HG03139 (cell line): ENCODE data around the gene MRPL27.

Experiments
- ATAC-seq: cut with Tn5 transposase; IDR thresholded peaks from one replicate; pipeline ENCODE4 v1.9.1; 2021; ENCODE audit not compliant: unreplicated experiment

Gene MRPL27

GRCh38 chr17:50361561-50362480 is 11.2 kb downstream of the MRPL27 start:
- no peak for ATAC-seq

GRCh38 chr17:50360486-50361115 is 12.4 kb downstream of the MRPL27 start:
- ATAC-seq, result no peak

GRCh38 chr17:50359998-50360461 is 13.0 kb downstream of the MRPL27 start:
- no peak for ATAC-seq

- ATAC-seq, result no peak
Measured at GRCh38 chr17:50359005-50359699, 13.8 kb downstream of the MRPL27 start.

- no peak for ATAC-seq
Measured at GRCh38 chr17:50358177-50358576, 14.8 kb downstream of the MRPL27 start.

- ATAC-seq, result no peak
Measured at GRCh38 chr17:50356892-50357510, 16.0 kb downstream of the MRPL27 start.

- ATAC-seq, result no peak
Measured at GRCh38 chr17:50356418-50356817, 16.6 kb downstream of the MRPL27 start.

GRCh38 chr17:50355701-50356341 is 17.2 kb downstream of the MRPL27 start:
- no peak for ATAC-seq

- no peak for ATAC-seq
Measured at GRCh38 chr17:50355336-50355700, 17.7 kb downstream of the MRPL27 start.

GRCh38 chr17:50354776-50355175 is 18.2 kb downstream of the MRPL27 start:
- ATAC-seq, result no peak

GRCh38 chr17:50354198-50354597 is 18.8 kb downstream of the MRPL27 start:
- ATAC-seq, result no peak

GRCh38 chr17:50353600-50354195 is 19.3 kb downstream of the MRPL27 start:
- ATAC-seq, result no peak

GRCh38 chr17:50352693-50353599 is 20.0 kb downstream of the MRPL27 start:
- ATAC-seq, result no peak

GRCh38 chr17:50352072-50352692 is 20.8 kb downstream of the MRPL27 start:
- no peak for ATAC-seq

GRCh38 chr17:50350733-50351132 is 22.3 kb downstream of the MRPL27 start:
- no peak for ATAC-seq

GRCh38 chr17:50349243-50349600 is 23.8 kb downstream of the MRPL27 start:
- ATAC-seq, result no peak

- no peak for ATAC-seq
Measured at GRCh38 chr17:50348522-50349242, 24.3 kb downstream of the MRPL27 start.

GRCh38 chr17:50347894-50348291 is 25.1 kb downstream of the MRPL27 start:
- ATAC-seq, result no peak
